HTR-8/SVneo (cell line): ENCODE results near the gene PET100.

Source experiments
- DNase-seq: peaks from one replicate; pipeline ENCODE4 v3.0.0; 2011; ENCODE audit warnings: low spot score, mixed read lengths; ENCODE audit not compliant: insufficient read length
- FAIRE-seq: peaks from 2 replicates; lab custom pipeline; 2011; peaks lifted over from hg19 to GRCh38; lab: Jason Lieb, UNC

PET100 gene

GRCh38 chr19:7611541-7612279 lies 17.9 kb upstream of the PET100 start:
- DNase-seq (no peak), FAIRE-seq (no peak)

DNA sequence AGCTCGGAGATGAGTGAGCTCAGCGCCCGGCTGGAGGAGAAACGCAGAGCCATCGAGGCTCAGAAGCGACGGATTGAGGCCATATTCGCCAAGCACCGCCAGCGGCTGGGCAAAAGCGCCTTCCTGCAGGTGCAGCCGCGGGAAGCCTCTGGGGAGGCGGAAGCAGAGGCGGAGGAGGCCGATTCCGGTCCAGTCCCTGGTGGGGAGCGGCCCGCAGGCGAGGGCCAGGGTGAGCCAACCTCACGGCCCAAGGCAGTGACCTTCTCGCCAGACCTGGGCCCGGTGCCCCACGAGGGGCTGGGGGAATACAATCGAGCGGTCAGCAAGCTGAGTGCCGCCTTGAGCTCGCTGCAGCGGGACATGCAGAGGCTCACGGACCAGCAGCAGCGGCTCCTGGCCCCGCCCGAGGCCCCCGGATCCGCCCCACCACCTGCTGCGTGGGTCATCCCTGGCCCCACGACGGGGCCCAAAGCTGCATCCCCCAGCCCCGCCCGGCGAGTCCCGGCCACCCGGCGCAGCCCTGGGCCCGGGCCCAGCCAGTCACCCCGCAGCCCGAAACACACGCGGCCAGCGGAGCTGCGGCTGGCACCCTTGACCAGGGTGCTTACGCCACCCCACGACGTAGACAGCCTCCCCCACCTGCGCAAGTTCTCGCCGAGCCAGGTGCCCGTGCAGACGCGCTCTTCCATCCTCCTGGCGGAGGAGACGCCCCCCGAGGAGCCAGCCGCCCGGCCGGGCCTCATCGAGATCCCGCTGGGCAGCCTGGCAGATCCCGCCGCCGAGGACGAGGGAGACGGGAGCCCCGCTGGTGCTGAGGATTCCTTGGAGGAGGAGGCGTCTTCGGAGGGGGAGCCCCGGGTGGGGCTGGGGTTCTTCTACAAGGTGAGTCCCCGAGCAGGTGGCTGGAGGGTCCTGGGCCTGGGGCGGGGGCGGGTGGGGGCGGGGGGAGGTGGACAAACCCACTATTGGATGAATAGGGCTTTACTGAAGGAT lies 17.0 kb upstream of the PET100 start:
- FAIRE-seq (no peak), DNase-seq (no peak)

- no peak for DNase-seq
- no peak for FAIRE-seq
Observed at GRCh38 chr19:7614859-7615741, 14.5 kb upstream of the PET100 start.

DNA sequence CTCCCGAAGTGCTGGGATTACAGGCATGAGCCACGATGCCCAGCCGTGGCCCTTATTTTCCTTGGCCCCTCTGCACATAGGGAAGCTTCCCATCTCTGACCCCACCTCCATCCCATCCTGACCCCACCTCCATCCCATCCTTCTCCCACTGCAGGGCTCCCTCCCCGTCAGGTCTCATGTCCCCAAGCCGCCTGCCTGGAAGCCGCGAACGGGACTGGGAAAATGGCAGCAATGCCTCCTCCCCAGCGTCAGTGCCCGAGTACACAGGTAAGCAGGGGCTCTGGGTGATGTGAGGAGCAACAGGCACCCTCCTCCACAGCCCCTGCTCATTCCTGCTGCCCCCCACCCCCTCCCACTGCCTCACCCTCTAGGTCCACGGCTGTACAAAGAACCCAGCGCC lies 12.4 kb upstream of the PET100 start:
- DNase-seq = no peak
- no peak for FAIRE-seq

DNA sequence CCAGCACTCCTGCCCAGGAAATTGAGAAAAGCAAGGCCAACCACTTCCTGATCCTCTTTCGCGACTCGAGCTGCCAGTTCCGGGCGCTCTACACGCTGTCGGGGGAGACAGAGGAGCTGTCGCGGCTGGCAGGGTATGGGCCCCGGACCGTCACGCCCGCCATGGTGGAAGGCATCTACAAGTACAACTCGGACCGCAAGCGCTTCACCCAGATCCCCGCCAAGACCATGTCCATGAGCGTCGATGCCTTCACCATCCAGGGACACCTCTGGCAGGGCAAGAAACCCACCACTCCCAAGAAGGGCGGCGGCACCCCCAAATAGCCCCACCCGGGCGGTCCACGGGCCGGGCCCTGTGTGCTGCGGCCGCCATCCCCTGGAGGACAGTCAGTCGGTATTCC lies 11.9 kb upstream of the PET100 start:
- no peak for DNase-seq
- no peak for FAIRE-seq

DNA sequence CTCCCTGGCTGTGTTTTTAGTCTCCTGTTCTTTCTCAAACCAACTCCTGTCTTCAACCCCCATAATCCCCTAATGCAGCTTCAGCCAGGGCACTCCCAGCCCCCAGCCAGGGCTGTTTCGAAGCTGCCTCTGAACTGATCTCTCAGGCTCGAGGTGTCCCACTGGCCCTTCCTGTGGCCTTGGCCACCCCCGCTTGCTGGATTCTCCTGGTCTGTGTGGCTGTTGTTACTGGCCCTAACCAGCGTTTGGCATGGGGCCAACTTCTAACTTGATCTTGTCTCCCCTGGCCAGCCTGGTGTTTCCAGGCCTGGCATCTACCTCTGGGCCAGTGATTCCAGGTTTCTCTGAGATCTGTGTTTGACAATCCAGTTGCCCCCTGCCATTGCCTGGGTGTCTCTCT lies 11.2 kb upstream of the PET100 start:
- no peak for FAIRE-seq
- no peak for DNase-seq

DNA sequence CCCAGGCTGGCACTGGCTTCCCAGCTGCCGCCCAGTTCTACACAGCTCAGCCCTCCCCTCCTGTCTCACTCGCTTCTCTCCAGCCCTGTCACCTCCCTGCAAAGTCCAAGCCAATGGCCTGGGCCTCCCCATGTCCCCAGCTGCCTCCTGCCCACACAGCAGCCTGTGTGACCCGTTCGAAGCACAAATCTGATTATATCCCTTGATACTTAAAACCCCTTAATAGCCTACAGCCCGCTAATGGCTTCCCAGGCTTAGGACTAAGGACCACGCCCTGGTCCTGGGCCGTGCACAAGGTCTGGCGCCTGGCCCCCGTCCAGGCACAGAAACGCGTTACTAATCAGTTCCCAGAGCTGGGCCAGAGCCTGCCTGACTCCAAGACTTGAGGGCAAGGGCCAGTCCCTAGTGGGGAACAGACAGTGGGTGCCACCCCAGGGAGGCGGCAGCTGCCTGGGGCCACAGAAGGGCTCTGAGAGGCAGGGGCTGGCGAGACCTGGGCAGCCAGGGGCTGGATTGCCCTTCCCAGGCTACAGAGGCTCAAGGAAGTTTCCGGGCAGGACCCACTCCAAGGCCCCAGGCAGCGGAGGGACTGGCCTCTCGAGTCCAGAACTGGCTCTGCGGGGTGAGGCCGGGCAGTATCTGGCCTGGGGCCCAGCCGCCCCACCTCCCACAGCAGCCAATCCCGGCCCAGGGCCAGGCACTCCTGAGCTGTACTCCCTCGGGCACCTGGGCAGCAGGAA lies 10.7 kb upstream of the PET100 start:
- no peak for FAIRE-seq
- no peak for DNase-seq

DNA sequence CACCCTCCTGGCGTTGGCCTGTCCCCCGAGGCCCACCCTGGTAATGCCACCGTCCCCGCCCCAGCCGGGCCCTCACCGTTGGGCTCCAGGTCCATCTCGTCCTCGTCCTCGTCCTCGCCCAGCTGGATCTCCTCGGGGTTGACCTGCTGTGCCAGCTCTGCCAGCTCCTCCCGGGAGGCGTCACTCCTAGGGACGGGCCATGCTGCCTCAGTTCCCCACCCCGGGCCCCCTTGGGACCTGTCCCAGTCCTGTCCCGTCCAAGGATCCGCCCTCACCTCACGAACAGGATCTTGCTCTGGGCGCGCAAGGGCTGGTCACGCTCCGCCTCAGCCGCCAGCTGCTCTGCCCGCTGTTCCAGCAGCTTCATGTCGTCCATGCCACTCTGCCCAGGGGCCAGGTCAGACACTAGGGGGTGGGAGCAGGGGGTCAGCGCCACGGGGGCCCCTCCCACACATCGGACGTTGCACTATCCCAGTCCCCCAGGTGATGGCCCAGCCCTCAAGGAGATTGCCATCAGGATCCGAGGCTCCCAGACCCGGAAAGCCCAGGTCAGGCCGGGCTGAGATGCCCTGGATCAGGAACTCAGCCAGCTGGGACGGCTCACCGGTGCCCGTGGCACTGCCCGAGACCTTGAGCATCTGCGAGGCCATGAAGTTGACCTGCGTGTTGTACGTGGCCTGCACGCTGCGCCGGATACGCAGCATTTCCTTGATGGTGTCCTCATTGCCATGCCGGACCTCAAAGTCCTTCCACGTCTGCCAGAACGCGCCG lies 9.7 kb upstream of the PET100 start:
- FAIRE-seq (no peak), DNase-seq (no peak)

DNA sequence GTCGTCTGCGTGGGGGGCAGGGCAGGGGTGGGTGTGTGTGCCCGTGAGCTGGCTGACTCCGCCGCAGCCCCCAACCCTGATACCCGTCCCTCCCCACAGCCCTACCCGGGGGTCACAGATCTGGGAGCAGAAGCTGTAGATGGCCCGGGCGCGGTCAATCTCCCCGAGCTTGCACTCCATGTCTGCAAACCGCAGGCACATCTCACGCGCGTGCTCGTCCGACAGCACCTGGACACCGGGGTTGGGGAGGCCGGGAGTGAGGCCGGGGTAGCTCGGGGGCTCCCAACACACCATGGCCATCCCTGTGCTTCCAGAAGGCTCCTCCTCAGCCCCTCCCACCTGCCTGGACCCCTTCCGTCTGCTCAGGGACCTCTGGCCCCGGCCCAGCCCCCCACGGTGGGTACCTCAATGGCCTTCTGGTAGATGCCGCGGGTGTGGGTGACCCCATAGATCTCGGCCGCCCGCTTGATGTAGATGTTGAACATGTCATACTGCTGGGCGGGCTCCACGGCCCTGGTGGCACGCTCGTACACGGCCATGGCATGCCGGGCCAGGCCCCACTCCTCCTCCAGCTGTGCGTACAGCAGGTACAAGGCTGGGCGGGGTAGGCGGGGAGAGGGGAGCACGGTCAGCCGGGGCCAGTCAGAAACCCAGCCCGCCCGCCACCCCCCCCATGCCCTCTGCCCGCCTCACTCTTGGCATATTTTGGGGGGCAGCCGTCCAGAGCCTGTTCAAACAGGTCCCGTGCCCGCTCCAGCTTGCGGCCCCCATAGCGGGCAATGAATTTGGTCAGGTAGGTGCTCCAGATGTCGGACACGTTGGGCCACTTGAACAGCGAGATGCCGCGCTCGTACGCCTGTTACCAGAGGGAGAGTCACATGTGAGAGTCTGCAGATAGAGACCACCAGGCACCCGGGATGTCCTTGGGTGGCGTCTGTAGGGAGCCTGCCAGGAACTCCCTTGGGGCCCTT lies 8.9 kb upstream of the PET100 start:
- FAIRE-seq (no peak), DNase-seq (no peak)

DNA sequence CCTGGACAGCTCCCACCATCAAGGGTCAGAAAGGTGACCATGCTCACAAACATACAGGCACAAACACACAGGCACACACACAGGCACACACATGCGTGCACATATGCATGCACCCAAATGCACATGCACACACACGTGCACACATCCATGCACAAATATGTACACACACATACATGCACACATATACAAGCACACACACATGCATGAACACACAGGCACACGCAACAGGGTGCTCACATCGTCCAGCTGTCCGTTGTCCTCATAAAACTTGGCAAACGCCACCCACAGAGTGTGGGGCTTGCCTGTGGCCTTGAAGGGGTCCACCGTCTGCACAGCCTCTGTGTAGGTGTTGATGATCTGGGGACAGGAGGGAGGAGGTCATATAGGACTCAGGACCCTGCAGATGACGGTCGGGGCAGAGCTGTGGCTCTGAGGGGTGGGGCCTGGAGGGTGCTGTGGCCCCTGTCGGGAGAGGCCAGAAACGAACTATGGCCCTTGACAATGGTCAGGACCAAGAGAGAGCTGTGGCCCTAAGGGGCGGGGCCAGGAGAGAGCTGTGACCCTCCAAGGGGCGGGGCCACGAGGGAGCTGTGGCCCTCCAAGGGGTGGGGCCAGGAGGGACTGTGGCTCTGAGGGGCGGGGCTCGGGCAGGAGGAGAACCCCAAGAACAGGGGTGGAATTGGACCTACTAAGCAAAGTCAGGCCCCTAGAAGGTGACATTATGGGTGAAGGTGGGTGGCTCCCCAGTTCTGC lies 6.5 kb upstream of the PET100 start:
- DNase-seq = no peak
- peak; percentile 81 for FAIRE-seq

DNA sequence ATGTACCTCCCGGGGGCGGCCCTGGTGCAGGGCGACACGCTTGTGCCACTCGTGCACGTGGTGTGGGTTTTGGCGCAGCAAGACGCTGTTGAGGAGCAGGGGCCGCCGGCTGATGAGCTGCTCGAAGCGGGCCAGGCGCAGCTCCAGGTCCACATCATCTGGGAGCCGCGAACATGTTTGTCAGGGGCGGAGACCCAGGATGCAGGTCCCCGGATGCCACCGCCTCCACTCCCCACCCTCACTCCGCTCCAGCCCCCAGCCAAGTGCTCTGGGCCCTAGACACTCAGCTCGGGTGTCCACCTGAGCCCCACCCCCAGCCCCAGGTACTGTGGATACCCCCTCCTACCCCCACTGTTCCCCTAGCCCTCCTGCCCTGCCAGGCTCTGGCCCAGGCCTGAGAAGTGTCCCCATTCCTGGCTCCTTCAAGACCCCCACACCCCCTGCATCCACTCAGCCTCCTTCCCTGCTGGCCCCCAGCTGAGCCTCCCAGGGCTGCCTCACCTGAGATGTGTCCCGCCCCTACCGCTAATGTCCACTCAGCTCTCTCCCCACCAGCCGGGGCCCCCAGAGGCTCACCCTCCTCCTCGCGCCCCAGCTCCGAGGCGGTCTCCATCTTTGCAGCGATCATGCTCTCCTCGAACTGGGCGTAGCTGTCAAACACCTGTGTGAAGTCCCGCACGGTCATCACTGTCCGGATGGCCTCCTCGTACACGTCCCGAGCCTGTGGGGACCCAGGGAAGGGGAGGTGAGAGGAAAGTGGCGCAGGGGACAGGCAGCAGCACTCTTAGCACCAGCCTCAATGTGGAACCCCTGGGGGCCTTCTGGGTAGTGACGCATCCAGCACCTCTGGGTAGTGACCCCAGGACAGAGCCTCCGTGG lies 5.6 kb upstream of the PET100 start:
- FAIRE-seq = no peak
- no peak for DNase-seq

DNA sequence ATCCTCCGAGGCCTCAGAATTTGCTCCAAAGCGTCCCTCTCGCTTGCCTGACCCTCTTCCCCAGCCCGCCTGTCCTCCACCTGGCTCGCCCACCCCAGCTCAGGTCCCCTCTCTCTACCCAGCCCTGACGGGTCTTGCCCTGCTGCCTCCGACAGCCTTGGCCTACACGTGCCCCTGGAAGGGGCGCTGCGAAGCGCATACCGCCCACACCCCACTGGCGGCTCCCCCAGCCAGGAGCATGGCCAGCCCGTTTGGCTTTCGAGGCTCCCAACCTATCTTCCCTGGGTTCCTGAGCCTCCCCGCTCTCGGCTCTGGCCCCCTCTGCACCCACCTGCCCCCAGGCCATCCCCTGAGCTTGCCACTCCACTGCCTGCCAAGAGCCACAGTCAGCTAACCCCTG lies 4.8 kb upstream of the PET100 start:
- FAIRE-seq (no peak), DNase-seq (no peak)

DNA sequence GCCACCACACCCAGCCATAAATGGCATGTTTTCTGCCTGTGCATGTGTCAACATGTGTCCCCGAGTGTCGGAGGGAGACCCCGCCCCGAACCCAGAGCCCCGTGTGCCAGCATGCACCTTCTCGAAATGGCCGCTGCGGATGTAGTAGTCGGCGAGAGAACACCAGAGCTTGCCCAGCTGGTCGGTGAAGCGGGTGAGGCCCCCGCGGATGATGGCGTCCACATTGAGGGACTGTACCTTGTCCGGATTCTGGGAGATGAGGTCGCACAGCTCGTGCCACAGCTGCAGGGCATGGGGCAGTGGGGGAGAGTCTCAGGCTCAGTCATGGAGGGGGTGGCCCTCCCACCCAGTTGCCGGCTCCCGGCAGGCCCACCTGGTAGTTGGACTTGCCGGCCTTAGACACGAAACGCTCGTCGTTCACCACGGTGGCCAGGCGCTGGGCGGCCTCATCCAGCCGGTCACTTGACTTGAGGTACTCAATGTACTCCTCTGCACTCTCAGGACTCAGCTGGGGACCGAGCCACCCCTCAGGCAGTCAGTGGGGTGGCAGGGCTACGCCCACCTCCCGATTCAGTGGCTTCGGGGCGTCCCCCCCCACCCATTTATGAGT lies 3.7 kb upstream of the PET100 start:
- DNase-seq (no peak), FAIRE-seq (no peak)

DNA sequence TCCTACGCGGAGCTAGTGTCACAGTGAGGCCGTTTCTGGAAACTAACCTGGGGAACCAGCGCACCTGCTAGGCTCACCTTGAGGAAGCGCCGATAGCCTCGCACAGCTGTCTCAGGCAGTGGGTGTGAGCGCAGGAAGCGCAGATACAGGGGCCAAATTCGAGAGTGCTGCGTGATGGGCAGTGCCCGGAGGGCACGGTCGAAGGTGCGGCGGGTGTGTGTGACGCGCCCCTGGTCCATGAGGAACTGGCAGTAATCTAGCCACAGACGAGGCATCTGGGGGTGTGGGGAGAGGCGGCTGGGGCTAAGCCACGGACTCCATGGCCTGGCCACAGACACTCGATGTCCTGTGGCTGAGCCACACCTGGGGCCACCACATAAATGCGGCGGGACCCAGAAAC lies 2.4 kb upstream of the PET100 start:
- no peak for DNase-seq
- no peak for FAIRE-seq

DNA sequence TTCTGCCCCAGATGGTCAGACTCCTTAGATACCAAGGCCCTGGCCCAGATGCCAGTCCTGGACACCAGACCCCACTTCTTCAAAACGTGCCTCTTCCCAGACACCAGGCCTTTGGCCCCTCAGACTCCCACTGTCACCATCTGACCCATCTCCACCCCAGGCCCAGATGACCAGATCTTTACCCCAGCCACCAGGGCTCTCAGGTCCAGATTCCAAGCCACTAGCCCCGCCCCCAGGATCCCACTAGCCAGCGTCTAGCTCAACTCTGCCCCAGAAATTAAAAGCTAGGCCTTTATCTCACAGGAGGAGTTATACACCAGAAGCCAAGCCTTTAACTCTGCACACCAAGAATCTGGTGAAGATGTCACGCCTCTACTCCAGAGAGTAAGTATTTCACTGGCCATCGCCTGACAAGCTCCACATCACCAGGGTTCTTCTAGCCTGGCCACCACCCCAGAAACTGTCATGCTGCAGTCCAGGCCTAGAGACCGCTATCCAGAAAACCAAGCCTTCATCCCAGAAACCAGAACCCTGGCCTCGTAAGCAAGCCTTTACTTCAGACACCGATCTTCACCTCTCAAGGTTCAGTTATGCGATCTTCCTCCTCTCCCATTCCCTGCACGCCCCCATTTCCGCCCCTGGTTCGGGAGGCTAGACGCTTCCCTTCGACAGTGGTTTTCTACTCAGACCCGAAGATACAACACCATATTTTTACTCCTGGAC lies 843 bp upstream of the PET100 start:
- DNase-seq (no peak), FAIRE-seq (peak; percentile 16)
